GM12878 (cell line): ENCODE data around the gene ZBTB7B. TPM values are rescaled to one million over a fixed set of nuclear protein-coding genes. Genes with fewer than 3 reads are reported as not detected.

Experiments
- ATAC-seq: fragments of 200-7000 bp; cut with Tn5 transposase; 3 replicates; pipeline ENCODE4 v1.9.1; 2020; ENCODE audit warnings: mild to moderate bottlenecking, moderate library complexity
- BruUV-seq: library from RNA; stranded (reverse); fragments of 400-500 nt; replicated peaks from 2 replicates; lab custom pipeline; 2021; lab: Mats Ljungman, UMichigan
- CTCF ChIA-PET: fragments of 300-600 bp; sonication (Branson Sonifier 250); formaldehyde crosslinking; extraction: SDS; loops from one replicate; lab custom pipeline; 2021; ENCODE audit warnings: inconsistent platforms; lab: Yijun Ruan, JAX
- POLR2A ChIA-PET: fragments of 350-600 bp; formaldehyde crosslinking; extraction: SDS; loops from one replicate; lab custom pipeline; 2021; ENCODE audit warnings: inconsistent platforms; lab: Charles Lee
- RAD21 ChIA-PET: fragments of 300-600 bp; sonication (Branson Sonifier 250); formaldehyde crosslinking; loops from one replicate; lab custom pipeline; 2023; ENCODE audit warnings: antibody characterized with exemption; ENCODE audit not compliant: unreplicated experiment; lab: Charles Lee
- SMC1A ChIA-PET: fragments of 300-600 bp; sonication (Branson Sonifier 250); formaldehyde crosslinking; loops from one replicate; lab custom pipeline; 2023; ENCODE audit not compliant: unreplicated experiment, uncharacterized antibody; lab: Charles Lee
- DNase-seq: peaks from one replicate; pipeline ENCODE4 v3.0.0-alpha.2; 2011; ENCODE audit warnings: low read depth, low spot score
- FAIRE-seq: peaks from 3 replicates; lab custom pipeline; 2011; peaks lifted over from hg19 to GRCh38; lab: Jason Lieb, UNC
- H2AFZ ChIP-seq: 2 replicates; pipeline ENCODE4 v1.6.0; 2011; ENCODE audit warnings: low read depth, low read length, control low read depth; ENCODE audit not compliant: control insufficient read depth
- H3K27ac ChIP-seq: 2 replicates; pipeline ENCODE4 v1.5.1; 2011; ENCODE audit warnings: control low read depth; ENCODE audit not compliant: control insufficient read depth, insufficient read depth
- H3K27me3 ChIP-seq, 2 experiments: replicated peaks in 1 of 2; 2 replicates each; pipeline versions ENCODE4 v1.6.0 to v1.6.1; 2011; ENCODE audit warnings: low read length in 1 of 2; ENCODE audit not compliant: control insufficient read depth in 2 of 2, insufficient read depth in 2 of 2
- H3K36me3 ChIP-seq, 2 experiments: 2 replicates each; pipeline ENCODE4 v1.5.1; 2011; ENCODE audit warnings: low read length in 1 of 2; ENCODE audit not compliant: control insufficient read depth in 2 of 2, insufficient read depth in 2 of 2
- H3K4me1 ChIP-seq: 2 replicates; pipeline ENCODE4 v1.6.1; 2011; ENCODE audit warnings: mild to moderate bottlenecking, low read length, moderate library complexity, mixed read lengths; ENCODE audit not compliant: control insufficient read depth, insufficient read depth
- H3K4me2 ChIP-seq: 2 replicates; pipeline ENCODE4 v1.6.0; 2011; ENCODE audit warnings: control low read depth; ENCODE audit not compliant: control insufficient read depth, insufficient read depth
- H3K4me3 ChIP-seq: fragments of 200-600 bp; sonication (generic); 2 replicates; pipeline ENCODE4 v1.5.1; 2016
- H3K79me2 ChIP-seq: 2 replicates; pipeline ENCODE4 v1.6.0; 2011; ENCODE audit warnings: low read length; ENCODE audit not compliant: control insufficient read depth, insufficient read depth
- H3K9ac ChIP-seq: 2 replicates; pipeline ENCODE4 v1.8.0; 2011; ENCODE audit warnings: low read length, control low read depth, mixed read lengths; ENCODE audit not compliant: control insufficient read depth, insufficient read depth
- H3K9me3 ChIP-seq: replicated peaks from 3 replicates; pipeline ENCODE4 v1.5.1; 2011; ENCODE audit warnings: mild to moderate bottlenecking, low read length; ENCODE audit not compliant: control insufficient read depth, insufficient read depth
- H4K20me1 ChIP-seq: 2 replicates; pipeline ENCODE4 v1.6.0; 2011; ENCODE audit not compliant: control insufficient read depth, insufficient read depth
- BCLAF1 ChIP-seq: fragments of 450-650 bp; IDR thresholded peaks from 2 replicates; pipeline ENCODE4 v1.6.1; 2017; ENCODE audit warnings: antibody characterized with exemption, mild to moderate bottlenecking, moderate library complexity
- FOS ChIP-seq: IDR thresholded peaks from 3 replicates; pipeline ENCODE4 v1.6.1; 2011; ENCODE audit warnings: borderline replicate concordance; ENCODE audit not compliant: insufficient read length; ENCODE audit errors: extremely low read depth
- GATAD2B ChIP-seq: fragments of 450-650 bp; conservative IDR thresholded peaks from 2 replicates; pipeline ENCODE4 v1.6.1; 2017; ENCODE audit warnings: low read depth, mild to moderate bottlenecking, moderate library complexity
- IKZF2 ChIP-seq, 2 experiments: fragments of 450-650 bp; IDR thresholded peaks; 2 replicates each; pipeline ENCODE4 v1.6.1; 2017; ENCODE audit warnings: mild to moderate bottlenecking in 2 of 2, moderate library complexity in 2 of 2
- PML ChIP-seq: IDR thresholded peaks from 2 replicates; pipeline ENCODE4 v1.6.1; 2012; ENCODE audit warnings: low read length, inconsistent platforms
- SKIL ChIP-seq: fragments of 450-650 bp; IDR thresholded peaks from 2 replicates; pipeline ENCODE4 v1.6.1; 2017; ENCODE audit warnings: mild to moderate bottlenecking, low read depth, inconsistent platforms; ENCODE audit not compliant: poor library complexity, severe bottlenecking
- SUPT20H ChIP-seq: IDR thresholded peaks from 2 replicates; pipeline ENCODE4 v1.6.1; 2011; ENCODE audit warnings: low read depth, mild to moderate bottlenecking, low read length, moderate library complexity, borderline replicate concordance; ENCODE audit not compliant: control insufficient read depth
- ZNF687 ChIP-seq: fragments of 450-650 bp; IDR thresholded peaks from 2 replicates; pipeline ENCODE4 v1.6.1; 2017; ENCODE audit warnings: mild to moderate bottlenecking, moderate library complexity
- WGBS: methylation state at CpG from one replicate; pipeline ENCODE4 v1.1.6; 2016; ENCODE audit warnings: low lambda C conversion rate; ENCODE audit not compliant: insufficient replicate concordance, insufficient coverage; ENCODE audit errors: missing lambda C conversion rate; 5-methylcytosine and 5-hydroxymethylcytosine counted together
- in situ Hi-C: fragments of 300-500 bp; cut with MboI; formaldehyde crosslinking; loops from 9 replicates; pipeline ENCODE4 v1.14.3; 2018; ENCODE audit warnings: mixed read lengths
- intact Hi-C: fragments of 100-400 bp; cut with micrococcal nuclease; formaldehyde crosslinking; loops from one replicate; pipeline ENCODE4 v1.14.2; 2022; ENCODE audit not compliant: unreplicated experiment
- polyA plus RNA-seq, 11 experiments: library from polyadenylated mRNA; depleted of rRNA in 4 of 11; unstranded in 6 of 11; stranded (reverse) in 5 of 11; fragments of >200 nt; fragmentation: Nextera tagmentation in 4 of 11; fragmentation: Illumina TruSeq in 1 of 11; extraction: Ambion mirVana in 4 of 11; extraction: Trizol in 1 of 11; gene quantifications; 1 replicate in 1 of 11; 2 replicates in 10 of 11; pipeline versions ENCODE4 v1.2.1 to v1.2.3, GENCODE V29; 2011 to 2016; ENCODE audit warnings: inconsistent platforms in 2 of 11, missing spikeins in 2 of 11, low read depth in 1 of 11
- total RNA-seq, 4 experiments: library from RNA; depleted of rRNA in 3 of 4; stranded (reverse); fragments of >200 nt in 3 of 4; fragmentation: Illumina TruSeq in 1 of 4; extraction: Trizol in 1 of 4; gene quantifications; 2 replicates each; pipeline versions ENCODE4 v1.2.1 to v1.2.3, GENCODE V29; 2013 to 2021
- TF ChIP-seq, protein P1 (sequence below): fragments of 150-350 bp; IDR thresholded peaks from 2 replicates; pipeline ENCODE4 v1.6.1; 2016; ENCODE audit warnings: low read depth, low read length

The ZBTB7B gene
- total and polyA plus RNA-seq, 10 of the 15 experiments (the other 5 are each of a cell fraction or from before 2014, with no cell fraction given) = 0.11 to 44.9 (median 11.3) TPM

DNA sequence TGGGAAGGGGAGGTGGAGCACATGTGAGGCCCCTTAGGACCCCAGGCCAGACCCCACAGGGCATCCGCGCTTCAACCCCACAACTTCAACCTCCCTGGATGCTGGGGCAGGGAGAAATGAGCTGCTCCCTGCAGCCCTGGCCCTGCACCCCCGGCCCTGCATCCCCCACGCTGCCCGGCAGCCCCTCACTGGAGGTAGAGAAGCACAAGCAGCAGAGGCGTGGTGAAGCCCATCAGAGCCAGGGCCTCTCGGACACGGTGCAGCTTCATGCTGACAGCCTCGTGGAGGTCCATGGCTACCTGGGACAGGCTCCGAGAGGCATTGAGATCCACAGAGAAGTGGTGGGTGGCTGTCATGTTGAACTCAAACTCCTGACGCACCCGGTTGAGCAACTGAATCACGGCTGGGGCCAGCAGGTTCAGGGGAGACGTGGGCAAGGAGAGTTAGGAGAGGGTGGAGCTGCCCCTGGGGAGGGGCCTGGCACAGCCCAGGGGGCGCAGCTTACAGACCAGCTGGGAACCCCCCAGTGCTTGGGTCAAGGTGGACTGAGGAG lies 27.7 kb downstream of the ZBTB7B start (continued):
- TF ChIP-seq SUPT20H (no peak), PML (no peak), GATAD2B (no peak), IKZF2 (IDR thresholded peaks at IDR 0.05) (no peak), FOS (no peak)

DNA sequence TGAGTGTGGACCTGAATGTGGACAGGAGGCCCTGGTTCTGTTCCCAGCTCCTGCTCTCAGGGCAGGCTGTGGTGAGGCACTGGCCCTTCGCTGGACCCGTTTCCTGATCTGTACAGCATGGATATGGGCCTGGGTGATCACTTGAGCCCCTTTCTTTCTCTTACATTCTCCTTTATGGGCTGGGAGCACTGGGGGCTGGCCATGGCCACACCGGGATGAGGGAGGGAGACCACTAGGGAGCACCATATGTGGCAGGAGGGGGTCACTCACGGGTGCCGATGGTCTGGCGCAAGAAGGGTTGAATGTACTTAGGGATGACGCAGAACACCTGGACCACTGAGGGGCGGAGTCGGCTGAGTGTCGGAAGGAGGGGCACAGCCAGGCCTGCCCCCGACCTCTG lies 28.3 kb downstream of the ZBTB7B start:
- H3K79me2 ChIP-seq = no peaks in the 10 kb centered on the region
- H3K36me3 ChIP-seq = no peaks in the 10 kb centered on the region
- no peak for FAIRE-seq
- intact Hi-C loops = no loop called here
- H3K27ac ChIP-seq = no peak overlapping the region
- H4K20me1 ChIP-seq = no peaks in the 10 kb centered on the region
- H3K9ac ChIP-seq = no peak overlapping the region
- H3K4me1 ChIP-seq = no peaks in the 10 kb centered on the region
- BruUV-seq = no TSS peak
- SMC1A ChIA-PET = interaction anchor here (0.7 kb wide), 1 partner anchor 15 kb away, joined by 3 read pairs; no protein-coding TSS in a partner anchor
- no peaks in the 10 kb centered on the region for H3K9me3 ChIP-seq
- POLR2A ChIA-PET = no interaction called here
- in situ Hi-C loops = no loop called here
- TF ChIP-seq SKIL (no peak), ZNF687 (no peak), BCLAF1 (no peak)
- TF ChIP-seq, protein P1, sequence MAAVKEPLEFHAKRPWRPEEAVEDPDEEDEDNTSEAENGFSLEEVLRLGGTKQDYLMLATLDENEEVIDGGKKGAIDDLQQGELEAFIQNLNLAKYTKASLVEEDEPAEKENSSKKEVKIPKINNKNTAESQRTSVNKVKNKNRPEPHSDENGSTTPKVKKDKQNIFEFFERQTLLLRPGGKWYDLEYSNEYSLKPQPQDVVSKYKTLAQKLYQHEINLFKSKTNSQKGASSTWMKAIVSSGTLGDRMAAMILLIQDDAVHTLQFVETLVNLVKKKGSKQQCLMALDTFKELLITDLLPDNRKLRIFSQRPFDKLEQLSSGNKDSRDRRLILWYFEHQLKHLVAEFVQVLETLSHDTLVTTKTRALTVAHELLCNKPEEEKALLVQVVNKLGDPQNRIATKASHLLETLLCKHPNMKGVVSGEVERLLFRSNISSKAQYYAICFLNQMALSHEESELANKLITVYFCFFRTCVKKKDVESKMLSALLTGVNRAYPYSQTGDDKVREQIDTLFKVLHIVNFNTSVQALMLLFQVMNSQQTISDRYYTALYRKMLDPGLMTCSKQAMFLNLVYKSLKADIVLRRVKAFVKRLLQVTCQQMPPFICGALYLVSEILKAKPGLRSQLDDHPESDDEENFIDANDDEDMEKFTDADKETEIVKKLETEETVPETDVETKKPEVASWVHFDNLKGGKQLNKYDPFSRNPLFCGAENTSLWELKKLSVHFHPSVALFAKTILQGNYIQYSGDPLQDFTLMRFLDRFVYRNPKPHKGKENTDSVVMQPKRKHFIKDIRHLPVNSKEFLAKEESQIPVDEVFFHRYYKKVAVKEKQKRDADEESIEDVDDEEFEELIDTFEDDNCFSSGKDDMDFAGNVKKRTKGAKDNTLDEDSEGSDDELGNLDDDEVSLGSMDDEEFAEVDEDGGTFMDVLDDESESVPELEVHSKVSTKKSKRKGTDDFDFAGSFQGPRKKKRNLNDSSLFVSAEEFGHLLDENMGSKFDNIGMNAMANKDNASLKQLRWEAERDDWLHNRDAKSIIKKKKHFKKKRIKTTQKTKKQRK = no peak
- CTCF ChIA-PET = no interaction called here
- RAD21 ChIA-PET = no interaction called here
- no peaks in the 10 kb centered on the region; a peak in 2 of 4 replicates for H3K27me3 ChIP-seq
- WGBS = 58% methylated on average over 8 of the region's 11 CpGs
- no peak overlapping the region for H2AFZ ChIP-seq
- no peak overlapping the region for H3K4me3 ChIP-seq
- H3K4me2 ChIP-seq = no peak overlapping the region
- DNase-seq = no peak
- no peak for ATAC-seq
